Measurements from ENCODE around the gene FBLN5.
"Not testable (repeated sequence)": the region's sequence is repeated elsewhere in the genome, so short reads cannot be mapped to it uniquely, and the experiment has no call there.

FBLN5 gene

DNA sequence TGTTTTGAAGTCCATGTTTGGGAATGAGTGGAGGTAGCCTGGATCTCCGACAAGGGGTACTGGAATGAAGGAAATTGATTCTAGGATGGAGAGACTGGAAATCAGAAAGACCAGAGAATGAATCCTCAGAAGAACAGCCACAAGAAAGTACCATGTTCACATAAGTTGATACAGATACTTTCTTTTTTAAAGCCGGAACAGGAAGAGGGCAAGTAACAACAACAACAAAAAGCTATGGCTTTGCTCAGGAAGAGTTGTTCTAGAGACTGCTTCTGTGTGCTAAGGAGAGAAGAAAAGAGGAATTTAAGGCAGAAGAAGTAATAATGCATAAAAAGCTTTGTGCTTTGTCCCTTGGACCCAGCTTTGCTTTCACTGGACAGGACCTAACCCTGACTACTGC is 86.4 kb downstream of the FBLN5 start:
- DNase-seq (ENCODE audit: low read depth): no peak

DNA sequence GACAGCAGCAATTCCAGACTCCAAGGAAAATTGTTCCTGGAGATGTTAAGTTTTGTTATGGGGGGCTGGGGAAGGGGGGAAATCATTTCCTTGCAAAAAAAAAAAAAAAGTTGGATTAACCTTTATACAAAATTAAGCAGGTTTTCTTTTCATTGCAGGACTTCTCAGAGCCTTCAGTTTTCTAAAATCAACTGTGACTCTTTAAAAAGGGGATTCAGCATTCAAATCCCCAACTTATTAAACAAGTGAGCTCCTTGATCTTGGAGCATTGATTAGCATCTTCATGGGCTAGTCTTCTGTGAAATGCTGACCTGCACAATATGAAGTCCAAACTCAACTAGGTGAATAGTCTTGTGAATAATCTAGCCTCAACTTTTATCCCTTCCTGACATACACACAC is 87.3 kb downstream of the FBLN5 start:
- DNase-seq (ENCODE audit: low read depth): no peak

GRCh38 chr14:91858536-91859275 is 88.8 kb downstream of the FBLN5 start:
- no peak for DNase-seq (ENCODE audit: low read depth)

- no peak for DNase-seq (ENCODE audit: low read depth)
Measured at GRCh38 chr14:91857614-91858013, 89.9 kb downstream of the FBLN5 start.

DNA sequence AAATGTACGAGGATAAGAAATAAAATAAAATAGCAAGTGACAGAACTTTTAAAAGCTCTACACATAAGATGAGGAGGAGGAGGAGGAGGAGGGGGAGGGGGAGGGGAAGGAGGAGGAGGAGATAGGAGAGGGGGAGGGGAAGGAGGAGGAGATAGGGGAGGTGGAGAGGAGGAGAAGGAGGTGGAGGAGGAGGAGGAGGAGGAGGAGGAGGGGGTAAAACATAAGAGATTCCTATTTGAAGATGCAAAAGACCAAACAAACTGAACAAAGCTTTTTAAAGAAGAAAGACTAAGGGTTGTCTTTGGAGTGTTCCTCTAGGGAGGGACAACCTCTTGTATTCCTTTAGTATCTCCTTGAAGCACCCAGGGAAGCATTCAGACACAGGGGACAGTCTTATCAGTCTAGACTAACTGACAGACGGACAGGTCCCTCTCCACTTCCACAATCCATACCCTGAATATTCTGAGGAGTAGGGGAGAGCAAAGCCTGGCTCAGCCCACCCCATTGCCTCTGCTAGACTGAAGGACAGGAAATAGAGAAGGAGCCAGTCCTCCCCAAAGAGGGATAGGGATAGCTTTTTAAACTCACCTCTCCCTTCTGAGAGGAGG is 93.1 kb downstream of the FBLN5 start:
- no peak for DNase-seq (ENCODE audit: low read depth)

DNA sequence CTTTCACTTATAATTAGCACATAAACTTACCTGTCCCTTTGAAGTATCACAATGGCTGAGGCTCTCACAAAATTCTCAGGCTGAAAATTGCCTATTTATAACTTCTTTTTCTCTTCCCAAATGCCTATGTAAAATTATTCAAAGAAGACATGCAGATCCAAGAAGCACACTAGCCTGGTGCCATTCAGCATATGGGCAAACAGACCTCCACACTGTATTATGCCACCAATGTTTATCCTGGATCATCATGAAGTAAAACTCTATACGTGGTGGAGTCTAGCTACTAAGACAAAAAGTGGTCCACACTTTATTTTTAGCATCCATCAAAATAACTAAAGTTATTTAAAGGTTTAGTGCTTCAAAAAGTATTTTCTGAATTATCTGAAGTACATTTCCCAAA is 95.9 kb downstream of the FBLN5 start:
- no peak for DNase-seq (ENCODE audit: low read depth)

DNA sequence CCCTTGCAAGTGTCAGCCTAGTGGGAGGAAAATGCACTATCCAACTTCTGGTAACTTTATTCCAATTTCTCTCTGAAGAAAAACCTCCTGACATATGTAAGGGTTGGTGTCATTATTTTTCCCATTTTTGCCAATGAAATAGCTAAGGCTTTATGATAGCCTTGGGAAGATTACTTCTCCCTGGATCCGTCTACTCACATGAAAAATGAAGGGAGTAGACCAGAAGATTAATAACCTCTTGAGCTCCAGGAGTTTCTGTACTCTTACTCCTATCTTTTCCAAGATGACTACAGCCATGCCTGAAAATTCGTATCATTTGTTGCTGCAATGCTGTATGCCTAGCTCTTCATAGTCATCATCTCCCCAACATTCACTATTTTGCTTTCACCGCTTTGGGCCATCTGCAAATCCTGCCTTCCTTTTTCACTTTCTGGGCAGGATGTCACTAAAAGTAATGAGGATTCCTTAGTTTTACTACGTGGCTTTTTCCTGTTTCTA is 98.9 kb downstream of the FBLN5 start:
- no peak for DNase-seq (ENCODE audit: low read depth)

GRCh38 chr14:91847693-91848092 is 99.8 kb downstream of the FBLN5 start:
- DNase-seq (ENCODE audit: low read depth): no peak

DNA sequence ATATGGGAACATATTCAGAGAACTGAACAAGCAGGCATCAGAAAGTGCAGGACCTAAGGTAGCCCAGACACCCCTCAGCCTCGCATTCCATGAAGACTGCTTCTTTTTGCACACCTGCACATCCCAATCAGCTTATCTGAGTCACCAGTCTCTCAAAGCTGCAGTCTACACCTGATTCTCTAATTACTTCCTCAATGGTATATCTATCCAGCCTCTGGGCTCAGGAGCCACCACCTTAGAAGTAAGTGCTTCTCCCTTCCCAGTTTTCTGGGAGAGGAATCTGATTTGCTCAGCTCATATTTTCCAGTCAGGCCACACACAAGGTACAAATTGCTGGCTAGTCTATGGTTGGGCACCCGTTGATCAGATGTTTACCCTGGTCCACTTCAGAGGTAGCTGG is 101.8 kb downstream of the FBLN5 start:
- no peak for DNase-seq (ENCODE audit: low read depth)

DNA sequence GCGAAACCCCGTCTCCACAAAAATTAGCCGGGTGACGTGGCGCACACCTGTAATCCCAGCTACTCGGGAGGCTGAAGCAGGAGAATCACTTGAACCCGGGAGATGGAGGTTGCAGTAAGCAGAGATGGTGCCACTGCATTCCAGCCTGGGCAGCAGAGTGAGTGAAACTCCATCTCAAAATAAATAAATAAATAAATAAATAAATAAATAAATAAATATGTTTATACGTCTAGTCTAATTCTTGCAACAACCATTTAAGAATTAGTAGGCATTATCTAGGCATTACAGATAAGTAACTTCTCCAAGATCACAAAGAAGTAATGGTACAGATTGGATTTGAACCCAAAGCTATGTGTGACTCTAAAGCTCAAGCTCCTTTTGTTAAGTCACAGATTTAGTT is 102.4 kb downstream of the FBLN5 start:
- not testable (repeated sequence) for DNase-seq (ENCODE audit: low read depth)

DNA sequence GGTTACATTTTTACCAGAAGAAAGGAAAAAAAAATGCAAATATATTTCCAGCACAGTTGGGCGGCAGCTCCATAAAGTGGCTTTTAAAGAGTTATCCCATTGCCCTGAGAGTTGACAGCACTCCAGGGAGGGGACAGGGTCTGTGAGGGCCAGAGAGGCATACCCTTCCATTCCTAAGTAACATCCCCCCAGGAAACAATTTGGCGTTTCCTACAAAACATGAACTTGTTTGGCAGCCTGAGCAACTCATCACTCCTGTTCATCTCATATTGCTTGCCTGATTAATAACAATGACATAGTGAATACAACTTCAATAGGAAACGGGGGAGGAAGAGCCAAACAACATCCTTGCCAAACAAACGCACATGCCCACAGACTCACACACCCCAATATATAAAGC is 103.5 kb downstream of the FBLN5 start:
- DNase-seq (ENCODE audit: low read depth): no peak

DNA sequence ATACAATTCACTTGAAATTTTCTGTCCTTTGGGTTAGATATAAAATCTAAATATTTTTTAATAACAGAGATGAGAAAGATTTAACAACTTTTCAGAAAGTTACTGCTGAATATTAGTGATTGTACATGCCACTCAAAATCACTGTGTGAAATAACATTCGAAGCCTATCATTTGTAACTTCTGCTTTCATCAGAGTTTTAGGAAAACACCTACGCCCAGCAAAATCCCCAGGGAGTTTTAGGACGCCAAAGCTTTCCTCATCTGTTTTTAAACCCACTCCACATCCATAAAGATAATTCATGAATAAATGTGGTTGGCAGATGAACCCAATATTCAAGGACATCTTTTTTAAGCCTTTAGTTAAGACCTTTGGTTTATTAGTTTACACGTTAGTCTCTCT is 104.1 kb downstream of the FBLN5 start:
- no peak for DNase-seq (ENCODE audit: low read depth)

DNA sequence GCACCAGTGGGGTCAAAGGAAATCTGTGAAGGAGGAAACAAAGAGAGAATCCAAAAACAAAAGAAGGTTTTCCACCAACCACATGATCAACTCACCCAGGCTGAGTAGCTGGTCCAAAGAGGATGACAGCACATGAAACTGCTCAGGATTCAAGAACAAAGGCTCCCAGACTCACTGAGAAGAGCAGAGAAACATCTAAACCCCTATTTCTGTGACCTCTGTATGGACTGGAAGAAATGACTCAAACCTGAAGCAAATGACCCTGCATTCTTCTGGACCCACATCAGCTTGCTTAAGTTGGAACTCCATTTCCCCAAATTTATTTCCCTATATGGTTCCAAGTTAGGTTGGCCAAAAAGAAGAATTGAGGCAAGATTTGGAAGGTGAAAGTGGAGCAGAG is 106.4 kb downstream of the FBLN5 start:
- no peak for DNase-seq (ENCODE audit: low read depth)

- no peak for DNase-seq (ENCODE audit: low read depth)
Measured at GRCh38 chr14:91839749-91840148, 107.7 kb downstream of the FBLN5 start.

- no peak for DNase-seq (ENCODE audit: low read depth)
Measured at GRCh38 chr14:91837076-91837475, 110.4 kb downstream of the FBLN5 start.

DNA sequence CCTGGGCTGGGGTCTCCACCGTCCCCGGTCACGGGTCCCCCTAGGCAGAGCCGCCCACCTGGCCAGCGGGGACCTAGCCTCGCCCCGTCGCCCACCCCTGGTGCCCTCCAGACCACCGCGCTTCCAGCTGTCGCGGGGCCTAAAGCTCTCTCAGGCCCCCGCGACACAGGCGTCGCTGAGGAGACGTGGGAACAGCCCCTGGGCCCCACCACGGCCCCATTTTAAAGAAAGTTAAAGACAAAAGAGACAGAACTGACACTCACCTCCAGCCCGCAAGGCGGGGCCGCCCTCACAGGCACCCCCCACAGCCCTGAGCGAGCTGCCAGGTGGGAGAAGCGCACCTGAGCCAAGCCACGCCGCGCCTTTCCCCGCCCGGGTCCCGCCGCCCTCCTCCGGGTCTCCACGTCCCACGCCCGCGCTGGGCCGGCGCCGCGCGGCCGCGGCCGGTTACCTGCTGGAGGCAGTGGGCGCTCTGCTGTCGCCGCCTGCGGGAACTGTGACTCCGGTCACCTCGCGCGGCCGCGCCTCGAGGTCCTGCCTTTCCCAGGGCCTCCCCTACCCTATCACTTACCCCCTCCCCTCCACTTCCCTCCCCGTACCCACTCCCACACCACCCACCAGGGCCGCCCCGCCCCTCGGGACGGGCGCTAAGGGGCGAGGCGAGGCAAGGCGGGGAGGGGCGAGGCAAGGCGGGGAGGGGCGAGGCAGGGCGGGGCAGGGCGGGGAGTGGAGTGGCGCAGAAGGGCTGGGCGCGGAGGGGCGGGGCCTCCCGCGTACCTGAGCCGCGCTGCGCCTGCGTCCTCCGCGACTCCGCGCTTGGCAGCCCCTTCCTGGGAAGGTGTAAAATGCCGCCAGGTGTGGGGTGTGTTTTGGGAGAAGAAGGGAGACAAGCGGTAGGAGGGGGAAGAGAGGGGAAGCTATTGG is 111.3 kb downstream of the FBLN5 start:
- DNase-seq (ENCODE audit: low read depth): peak; percentile 87

DNA sequence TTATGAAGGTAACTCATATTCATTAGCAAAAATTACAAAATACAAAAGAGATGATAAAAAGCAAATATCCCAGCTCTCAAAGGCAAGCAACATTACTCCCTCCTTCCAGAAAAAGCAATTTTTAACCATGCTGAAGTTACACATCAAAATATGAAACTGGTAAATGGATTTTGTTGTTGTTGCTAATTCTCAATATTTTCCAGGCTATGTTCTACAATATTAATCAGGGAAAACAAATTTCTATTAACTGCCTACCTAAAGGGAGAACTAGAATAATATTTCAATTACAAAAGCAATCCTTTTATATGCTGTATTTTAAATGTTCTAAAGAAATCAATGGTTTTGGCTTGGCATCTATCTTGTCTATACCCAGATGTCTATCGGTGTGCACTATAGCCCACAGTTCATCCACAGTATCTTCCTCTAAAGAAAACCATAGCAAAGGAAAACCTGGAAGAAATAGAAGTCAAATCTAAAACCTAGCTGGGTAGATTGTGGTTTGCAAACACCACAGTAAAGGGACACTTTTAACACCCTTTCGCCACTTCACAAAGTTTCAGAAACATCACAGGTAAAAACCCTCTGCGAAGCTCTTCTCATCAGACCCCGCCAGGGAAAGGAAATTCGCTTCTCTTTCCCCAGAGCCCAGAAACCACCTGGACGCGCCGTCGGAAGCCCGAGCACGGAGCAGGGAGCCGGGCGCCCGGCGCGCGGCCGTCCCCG is 112.1 kb downstream of the FBLN5 start:
- peak; percentile 6 for DNase-seq (ENCODE audit: low read depth)

- no peak for DNase-seq (ENCODE audit: low read depth)
Measured at GRCh38 chr14:91834571-91834970, 112.9 kb downstream of the FBLN5 start.

DNA sequence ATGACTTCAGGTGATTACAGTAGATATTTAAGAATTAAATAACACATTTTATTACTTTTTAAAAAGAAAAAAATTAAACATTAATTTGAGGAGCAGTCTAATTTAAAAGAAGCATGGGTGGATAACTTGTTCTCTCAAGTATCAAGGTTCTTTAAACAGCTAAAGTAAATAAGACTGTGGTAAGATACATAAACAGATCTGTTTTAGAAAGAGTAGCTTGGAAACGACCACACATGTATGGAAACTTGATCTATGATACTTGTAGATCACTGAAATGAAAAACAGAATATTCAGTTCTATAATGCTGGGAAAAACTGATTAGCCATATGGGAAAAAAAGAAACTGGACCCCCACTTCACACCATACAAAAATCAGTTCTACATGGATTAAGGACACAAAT is 116.2 kb downstream of the FBLN5 start:
- no peak for DNase-seq (ENCODE audit: low read depth)

- DNase-seq (ENCODE audit: low read depth): no peak
Measured at GRCh38 chr14:91830777-91831176, 116.7 kb downstream of the FBLN5 start.

GRCh38 chr14:91829511-91829910 is 118.0 kb downstream of the FBLN5 start:
- DNase-seq (ENCODE audit: low read depth): no peak

- no peak for DNase-seq (ENCODE audit: low read depth)
Measured at GRCh38 chr14:91827746-91828145, 119.7 kb downstream of the FBLN5 start.

Data from T-helper 22 cell (primary cell).